Keratinocyte (primary cell): ENCODE results near the gene CRACR2A. TPM values are rescaled to one million over a fixed set of nuclear protein-coding genes. Genes with fewer than 3 reads are reported as not detected.

ENCODE experiments used
- DNase-seq: peaks from one replicate; pipeline ENCODE4 v3.0.0-alpha.2; 2011; ENCODE audit warnings: low read depth, missing footprints, low spot score
- FAIRE-seq: peaks from 2 replicates; lab custom pipeline; 2011; peaks lifted over from hg19 to GRCh38; lab: Jason Lieb, UNC
- H2AFZ ChIP-seq: 2 replicates; pipeline ENCODE4 v1.6.0; 2012; ENCODE audit warnings: low read length, control low read depth, inconsistent platforms; ENCODE audit not compliant: control insufficient read depth
- H3K27ac ChIP-seq: 2 replicates; pipeline ENCODE4 v1.5.1; 2011; ENCODE audit warnings: low read length; ENCODE audit not compliant: control insufficient read depth, insufficient read depth
- H3K27me3 ChIP-seq: 3 replicates; pipeline ENCODE4 v1.6.0; 2011; ENCODE audit warnings: low read length; ENCODE audit not compliant: control insufficient read depth, insufficient read depth; ENCODE audit errors: extremely low read depth
- H3K36me3 ChIP-seq, 2 experiments: 2 replicates in 1 of 2; 3 replicates in 1 of 2; pipeline ENCODE4 v1.5.1; 2011; ENCODE audit warnings: low read length in 2 of 2, mild to moderate bottlenecking in 1 of 2; ENCODE audit not compliant: control insufficient read depth in 2 of 2, insufficient read depth in 2 of 2; ENCODE audit errors: extremely low read depth in 1 of 2
- H3K4me1 ChIP-seq: 3 replicates; pipeline ENCODE4 v1.5.1; 2011; ENCODE audit warnings: low read length; ENCODE audit not compliant: control insufficient read depth, insufficient read depth; ENCODE audit errors: extremely low read depth
- H3K4me2 ChIP-seq: 3 replicates; pipeline ENCODE4 v1.6.0; 2011; ENCODE audit warnings: low read depth, low read length; ENCODE audit not compliant: control insufficient read depth, insufficient read depth; ENCODE audit errors: extremely low read depth
- H3K4me3 ChIP-seq, 3 experiments: fragments of 200-600 bp in 1 of 3; sonication (generic) in 1 of 3; 2 replicates in 2 of 3; 3 replicates in 1 of 3; pipeline ENCODE4 v1.5.1; 2011 to 2016; ENCODE audit warnings: low read length in 3 of 3, mild to moderate bottlenecking in 3 of 3, control low read depth in 2 of 3, inconsistent platforms in 1 of 3, low read depth in 1 of 3, mixed read lengths in 1 of 3, mixed run types in 1 of 3, moderate library complexity in 1 of 3; ENCODE audit not compliant: control insufficient read depth in 2 of 3, insufficient read depth in 2 of 3; ENCODE audit errors: extremely low read depth in 1 of 3
- H3K79me2 ChIP-seq: 2 replicates; pipeline ENCODE4 v1.6.0; 2012; ENCODE audit warnings: low read length; ENCODE audit not compliant: control insufficient read depth, insufficient read depth
- H3K9ac ChIP-seq: 3 replicates; pipeline ENCODE4 v1.6.0; 2011; ENCODE audit warnings: low read length; ENCODE audit not compliant: control insufficient read depth, insufficient read depth; ENCODE audit errors: extremely low read depth
- H3K9me1 ChIP-seq: 3 replicates; pipeline ENCODE4 v1.6.0; 2011; ENCODE audit warnings: low read length; ENCODE audit not compliant: control insufficient read depth, insufficient read depth; ENCODE audit errors: extremely low read depth
- H3K9me3 ChIP-seq: 2 replicates; pipeline ENCODE4 v1.5.1; 2012; ENCODE audit warnings: low read depth, low read length; ENCODE audit not compliant: control insufficient read depth
- H4K20me1 ChIP-seq: 3 replicates; pipeline ENCODE4 v1.6.0; 2011; ENCODE audit warnings: low read length; ENCODE audit not compliant: control insufficient read depth, insufficient read depth; ENCODE audit errors: extremely low read depth
- CTCF ChIP-seq, 3 experiments: IDR thresholded peaks in 1 of 3; conservative IDR thresholded peaks in 1 of 3; optimal IDR thresholded peaks in 1 of 3; 2 replicates in 2 of 3; 3 replicates in 1 of 3; pipeline versions ENCODE3 to v1.5.1; 2011; ENCODE audit warnings: low read length in 3 of 3, mild to moderate bottlenecking in 3 of 3, moderate library complexity in 2 of 3, control low read depth in 1 of 3, inconsistent platforms in 1 of 3; ENCODE audit not compliant: insufficient read depth in 2 of 3; ENCODE audit errors: extremely low read depth in 1 of 3
- EZH2 ChIP-seq: IDR thresholded peaks from one replicate; pipeline ENCODE4 v1.6.1; 2012; ENCODE audit warnings: inconsistent platforms, mild to moderate bottlenecking, low read length, moderate library complexity
- dilution Hi-C: fragments of 300-500 bp; cut with MboI; formaldehyde crosslinking; loops from one replicate; pipeline ENCODE4 v1.7.0; 2020; ENCODE audit warnings: low sequenced_read_pairs; ENCODE audit not compliant: extremely low pct_ligation_motif_present
- polyA plus RNA-seq, 5 experiments: library from polyadenylated mRNA; depleted of rRNA in 3 of 5; stranded (reverse) in 3 of 5; stranded (forward) in 1 of 5; unstranded in 1 of 5; fragments of >200 nt; gene quantifications; 1 replicate in 1 of 5; 2 replicates in 3 of 5; 3 replicates in 1 of 5; pipeline versions ENCODE4 v1.2.1 to v1.2.3, GENCODE V29; 2011 to 2012; ENCODE audit warnings: missing spikeins in 2 of 5, low read depth in 1 of 5, low replicate concordance in 1 of 5

The CRACR2A gene
- polyA plus RNA-seq, 1 donor (not counting 4 experiments of a cell fraction or from before 2014, with no cell fraction given): 0.30 TPM

- Histone ChIP-seq H3K4me2 (no peak overlapping the region), H3K36me3 (no peaks in the 10 kb centered on the region), H4K20me1 (no peaks in the 10 kb centered on the region), H3K9ac (no peak overlapping the region), H3K27ac (no peak overlapping the region), H3K9me1 (no peaks in the 10 kb centered on the region), H3K9me3 (no peaks in the 10 kb centered on the region), H3K4me1 (no peaks in the 10 kb centered on the region), H3K4me3 (no peak overlapping the region), H3K79me2 (no peaks in the 10 kb centered on the region), H3K27me3 (peaks cover 16% of the 10 kb centered on the region), H2AFZ (no peak overlapping the region)
- FAIRE-seq (no peak), DNase-seq (no peak)
- no peak for TF ChIP-seq CTCF (optimal IDR thresholded peaks at IDR 0.05 in 1 of 3, IDR thresholded peaks at IDR 0.05 in 1 of 3, conservative IDR thresholded peaks at IDR 0.05 in 1 of 3; ENCODE audit: extremely low read depth in 1 of 3, insufficient read depth in 2 of 3, low read length in 3 of 3)
- TF ChIP-seq EZH2: no peak
- dilution Hi-C loops: no loop called here
Measured at GRCh38 chr12:3578557-3578956, 174.4 kb downstream of the CRACR2A start.

DNA sequence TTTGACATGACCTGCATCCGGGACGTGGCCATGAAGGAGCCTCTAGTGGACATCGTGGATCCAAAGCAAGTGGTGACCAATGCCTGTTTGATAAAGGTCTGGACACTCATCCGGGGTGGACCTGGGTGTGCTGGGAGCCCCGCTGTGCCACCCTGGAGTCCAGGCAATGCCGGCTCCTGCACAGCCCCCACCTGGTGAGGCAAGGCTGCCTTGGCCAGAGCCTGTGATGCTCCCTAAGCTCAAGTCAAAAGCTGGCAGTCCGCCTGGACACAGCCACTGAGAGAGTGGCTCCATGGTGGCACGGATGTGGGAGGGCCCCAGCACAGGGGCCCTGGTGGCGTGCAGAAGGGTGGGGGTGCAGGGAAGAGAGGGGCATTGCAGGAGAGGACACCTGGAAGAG lies 176.0 kb downstream of the CRACR2A start:
- Histone ChIP-seq H4K20me1 (no peaks in the 10 kb centered on the region), H3K9me3 (no peaks in the 10 kb centered on the region), H3K4me1 (no peaks in the 10 kb centered on the region), H3K27ac (no peak overlapping the region), H3K27me3 (peaks cover 12% of the 10 kb centered on the region), H3K79me2 (no peaks in the 10 kb centered on the region), H2AFZ (no peak overlapping the region), H3K4me2 (no peak overlapping the region), H3K36me3 (no peaks in the 10 kb centered on the region), H3K9ac (no peak overlapping the region), H3K4me3 (no peak overlapping the region), H3K9me1 (no peaks in the 10 kb centered on the region)
- TF ChIP-seq CTCF (optimal IDR thresholded peaks at IDR 0.05 in 1 of 3, IDR thresholded peaks at IDR 0.05 in 1 of 3, conservative IDR thresholded peaks at IDR 0.05 in 1 of 3; ENCODE audit: extremely low read depth in 1 of 3, insufficient read depth in 2 of 3, low read length in 3 of 3) (no peak), EZH2 (no peak)
- dilution Hi-C loops: no loop called here
- FAIRE-seq (no peak), DNase-seq (no peak)
